Fibroblast of villous mesenchyme (primary cell): ENCODE results near the gene PAFAH1B1. TPM values are rescaled to one million over a fixed set of nuclear protein-coding genes. Genes with fewer than 3 reads are reported as not detected.

Source experiments
- DNase-seq: peaks from one replicate; pipeline ENCODE4 v3.0.0-alpha.2; 2010; ENCODE audit warnings: low read depth
- H3K4me3 ChIP-seq: 2 replicates; pipeline ENCODE4 v1.5.1; 2011; ENCODE audit warnings: low read depth, mild to moderate bottlenecking, low read length
- CTCF ChIP-seq: IDR thresholded peaks from 2 replicates; pipeline ENCODE4 v1.5.1; 2012; ENCODE audit warnings: low read depth, mild to moderate bottlenecking, low read length; ENCODE audit not compliant: insufficient read depth
- total RNA-seq: library from RNA; depleted of rRNA; stranded (reverse); fragments of >200 nt; gene quantifications from 2 replicates; pipeline ENCODE4 v1.2.3, GENCODE V29; 2012

Gene PAFAH1B1
- total RNA-seq, 1 donor: 141 TPM

GRCh38 chr17:2690165-2691068 is 97.0 kb downstream of the PAFAH1B1 start:
- DNase-seq: no peak
- no peak overlapping the region for H3K4me3 ChIP-seq
- no peak for TF ChIP-seq CTCF

GRCh38 chr17:2691069-2691871 is 97.8 kb downstream of the PAFAH1B1 start:
- DNase-seq: no peak
- no peak for TF ChIP-seq CTCF
- no peak overlapping the region for H3K4me3 ChIP-seq

GRCh38 chr17:2691965-2692780 is 98.7 kb downstream of the PAFAH1B1 start:
- H3K4me3 ChIP-seq: no peak overlapping the region
- TF ChIP-seq CTCF: no peak
- DNase-seq: no peak

- TF ChIP-seq CTCF: no peak
- no peak overlapping the region for H3K4me3 ChIP-seq
- no peak for DNase-seq
These were observed 99.3 kb downstream of the PAFAH1B1 start for GRCh38 chr17:2692781-2693135.

GRCh38 chr17:2693561-2694380 is 100.3 kb downstream of the PAFAH1B1 start:
- no peak overlapping the region for H3K4me3 ChIP-seq
- TF ChIP-seq CTCF: no peak
- DNase-seq: no peak
